SKM-1 treated with dmso at 0.1 percent for 144 hours (cell line): ENCODE measurements around the gene MS4A2.
"Not testable (repeated sequence)": the region's sequence is repeated elsewhere in the genome, so short reads cannot be mapped to it uniquely, and the experiment has no call there.

ENCODE experiments used
- DNase-seq: peaks from one replicate; lab custom pipeline; 2025; ENCODE audit not compliant: unreplicated experiment; lab: John Stamatoyannopoulos, UW

The MS4A2 gene

GRCh38 chr11:60100516-60100915 lies 12.1 kb downstream of the MS4A2 start:
- DNase-seq = no peak

GRCh38 chr11:60101368-60101767 lies 12.9 kb downstream of the MS4A2 start:
- DNase-seq = not testable (repeated sequence)

- not testable (repeated sequence) for DNase-seq
Observed at GRCh38 chr11:60104471-60105115, 16.1 kb downstream of the MS4A2 start.

GRCh38 chr11:60108631-60109030 lies 20.2 kb downstream of the MS4A2 start:
- not testable (repeated sequence) for DNase-seq

GRCh38 chr11:60111793-60112192 lies 23.3 kb downstream of the MS4A2 start:
- DNase-seq = no peak

- no peak for DNase-seq
Observed at GRCh38 chr11:60116996-60117790, 28.7 kb downstream of the MS4A2 start.

GRCh38 chr11:60118338-60118737 lies 29.9 kb downstream of the MS4A2 start:
- peak; percentile 13 for DNase-seq

- DNase-seq = peak; percentile 75
Observed at GRCh38 chr11:60119710-60120109, 31.2 kb downstream of the MS4A2 start.

- no peak for DNase-seq
Observed at GRCh38 chr11:60121264-60121663, 32.8 kb downstream of the MS4A2 start.

- no peak for DNase-seq
Observed at GRCh38 chr11:60122414-60123036, 34.1 kb downstream of the MS4A2 start.

GRCh38 chr11:60124802-60125432 lies 36.5 kb downstream of the MS4A2 start:
- DNase-seq = no peak

- DNase-seq = no peak
Observed at GRCh38 chr11:60125956-60126585, 37.6 kb downstream of the MS4A2 start.

GRCh38 chr11:60127311-60127811 lies 38.9 kb downstream of the MS4A2 start:
- DNase-seq = no peak

- DNase-seq = no peak
Observed at GRCh38 chr11:60128376-60128775, 39.9 kb downstream of the MS4A2 start.

GRCh38 chr11:60128866-60129265 lies 40.4 kb downstream of the MS4A2 start:
- not testable (repeated sequence) for DNase-seq

- no peak for DNase-seq
Observed at GRCh38 chr11:60129853-60130252, 41.4 kb downstream of the MS4A2 start.

GRCh38 chr11:60130496-60130895 lies 42.0 kb downstream of the MS4A2 start:
- peak; percentile 44 for DNase-seq

GRCh38 chr11:60131912-60132311 lies 43.4 kb downstream of the MS4A2 start:
- DNase-seq = no peak

- DNase-seq = no peak
Observed at GRCh38 chr11:60133917-60134316, 45.5 kb downstream of the MS4A2 start.

GRCh38 chr11:60143768-60144167 lies 55.3 kb downstream of the MS4A2 start:
- no peak for DNase-seq

- DNase-seq = no peak
Observed at GRCh38 chr11:60145677-60146076, 57.2 kb downstream of the MS4A2 start.
